Neural cell (in vitro differentiated cells): Measurements from ENCODE around the gene SMIM14. TPM values are rescaled to one million over a fixed set of nuclear protein-coding genes. Genes with fewer than 3 reads are reported as not detected.

ENCODE experiments used
- H2AFZ ChIP-seq: fragments of 200-600, 300-800 bp; sonication (generic), shearing (Covaris generic); 2 replicates; pipeline ENCODE4 v1.6.0; 2014; ENCODE audit warnings: low read depth, mild to moderate bottlenecking, antibody characterized with exemption, low read length, moderate library complexity
- H3F3A ChIP-seq: fragments of 200-600 bp; shearing (Covaris generic); 2 replicates; pipeline ENCODE4 v1.6.1; 2016; ENCODE audit warnings: mild to moderate bottlenecking, moderate library complexity, mixed read lengths, antibody characterized with exemption, low read length; ENCODE audit not compliant: insufficient read depth, poor library complexity, severe bottlenecking
- H3K27ac ChIP-seq: fragments of 200-600, 300-800 bp; sonication (generic), shearing (Covaris generic); 2 replicates; pipeline ENCODE4 v1.5.1; 2014; ENCODE audit warnings: mild to moderate bottlenecking, low read length, moderate library complexity
- H3K27me3 ChIP-seq: fragments of 300-800, 200-600 bp; sonication (generic), shearing (Covaris generic); 2 replicates; pipeline ENCODE4 v1.6.0; 2014; ENCODE audit warnings: mild to moderate bottlenecking, low read depth, low read length, moderate library complexity; ENCODE audit not compliant: insufficient read depth
- H3K36me3 ChIP-seq: fragments of 300-800, 200-600 bp; sonication (generic), shearing (Covaris generic); 2 replicates; pipeline ENCODE4 v1.5.1; 2014; ENCODE audit warnings: mild to moderate bottlenecking, antibody characterized with exemption, low read length, moderate library complexity; ENCODE audit not compliant: insufficient read depth
- H3K4me2 ChIP-seq: fragments of 300-800, 200-600 bp; sonication (generic), shearing (Covaris generic); 2 replicates; pipeline ENCODE4 v1.6.0; 2014; ENCODE audit warnings: mild to moderate bottlenecking, low read length
- H3K4me3 ChIP-seq: fragments of 300-800, 200-600 bp; sonication (generic), shearing (Covaris generic); 2 replicates; pipeline ENCODE4 v1.5.1; 2014; ENCODE audit warnings: mild to moderate bottlenecking, low read length, moderate library complexity
- H3K79me2 ChIP-seq: fragments of 200-600 bp; shearing (Covaris generic); replicated peaks from 2 replicates; pipeline ENCODE4 v1.6.0; 2014; ENCODE audit warnings: mild to moderate bottlenecking, low read length, moderate library complexity; ENCODE audit not compliant: insufficient read depth
- H3K9ac ChIP-seq: fragments of 300-800, 200-600 bp; sonication (generic), shearing (Covaris generic); 2 replicates; pipeline ENCODE4 v1.6.1; 2016; ENCODE audit warnings: mild to moderate bottlenecking, low read length, mixed read lengths
- H3K9me2 ChIP-seq: fragments of 200-600 bp; shearing (Covaris generic); 2 replicates; pipeline ENCODE4 v1.6.1; 2016; ENCODE audit warnings: mild to moderate bottlenecking, low read length, mixed read lengths; ENCODE audit not compliant: insufficient read depth
- H3K9me3 ChIP-seq: fragments of 200-600, 300-800 bp; sonication (generic), shearing (Covaris generic); 2 replicates; pipeline ENCODE4 v1.6.1; 2016; ENCODE audit warnings: mild to moderate bottlenecking, mixed run types, low read length, moderate library complexity, mixed read lengths
- H4K20me1 ChIP-seq: fragments of 200-600 bp; shearing (Covaris generic); 2 replicates; pipeline ENCODE4 v1.6.1; 2016; ENCODE audit warnings: mild to moderate bottlenecking, mixed run types; ENCODE audit not compliant: insufficient read depth
- EP300 ChIP-seq: fragments of 450-650 bp; conservative IDR thresholded peaks from 2 replicates; pipeline ENCODE4 v1.6.1; 2014; ENCODE audit warnings: antibody characterized with exemption, mild to moderate bottlenecking, moderate library complexity; ENCODE audit not compliant: poor library complexity, severe bottlenecking
- EZH2 ChIP-seq: fragments of 200-600, 300-800 bp; shearing (Covaris generic), sonication (generic); IDR thresholded peaks from 2 replicates; pipeline ENCODE4 v1.6.1; 2014; ENCODE audit warnings: antibody characterized with exemption, low read length, borderline replicate concordance, mild to moderate bottlenecking; ENCODE audit not compliant: insufficient read depth, poor library complexity, severe bottlenecking
- MXI1 ChIP-seq: fragments of 450-650 bp; conservative IDR thresholded peaks from 2 replicates; pipeline ENCODE4 v1.6.1; 2014; ENCODE audit warnings: antibody characterized with exemption, mild to moderate bottlenecking; ENCODE audit not compliant: poor library complexity, severe bottlenecking
- POLR2AphosphoS5 ChIP-seq: IDR thresholded peaks from 2 replicates; pipeline ENCODE4 v1.6.1; 2012
- SMC3 ChIP-seq: fragments of 450-650 bp; conservative IDR thresholded peaks from 2 replicates; pipeline ENCODE4 v1.6.1; 2014; ENCODE audit warnings: antibody characterized with exemption, mild to moderate bottlenecking, moderate library complexity; ENCODE audit not compliant: poor library complexity
- polyA plus RNA-seq: library from polyadenylated mRNA; depleted of rRNA; stranded (reverse); fragments of >200 nt; gene quantifications from 2 replicates; pipeline ENCODE4 v1.2.3, GENCODE V29; 2014
- TF ChIP-seq, protein P1 (sequence below): IDR thresholded peaks from 2 replicates; pipeline ENCODE4 v1.6.1; 2012; ENCODE audit warnings: borderline replicate concordance

SMIM14 gene
- polyA plus RNA-seq, 1 donor from 2014 or later, result 55.6 TPM

DNA sequence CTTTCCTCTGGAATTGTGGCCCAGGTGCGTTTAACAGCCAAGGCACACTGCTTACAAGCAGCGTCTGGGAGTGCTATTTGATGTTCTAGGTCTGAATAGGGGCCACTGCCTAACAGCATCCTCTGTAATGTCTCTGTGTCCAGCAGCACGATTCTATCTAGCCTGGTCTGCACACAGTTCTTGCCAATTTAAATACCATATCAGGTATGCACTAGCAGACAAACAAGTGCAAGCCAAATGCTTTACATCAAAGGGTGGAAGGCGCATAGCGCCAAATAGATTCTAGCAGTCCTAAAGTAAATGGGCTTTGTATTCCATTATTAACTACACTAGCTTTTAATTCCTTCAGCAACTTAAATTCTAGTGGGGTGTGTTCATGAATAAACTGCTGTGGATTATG is 95.6 kb downstream of the SMIM14 start:
- no peak overlapping the region for H3K27ac ChIP-seq

DNA sequence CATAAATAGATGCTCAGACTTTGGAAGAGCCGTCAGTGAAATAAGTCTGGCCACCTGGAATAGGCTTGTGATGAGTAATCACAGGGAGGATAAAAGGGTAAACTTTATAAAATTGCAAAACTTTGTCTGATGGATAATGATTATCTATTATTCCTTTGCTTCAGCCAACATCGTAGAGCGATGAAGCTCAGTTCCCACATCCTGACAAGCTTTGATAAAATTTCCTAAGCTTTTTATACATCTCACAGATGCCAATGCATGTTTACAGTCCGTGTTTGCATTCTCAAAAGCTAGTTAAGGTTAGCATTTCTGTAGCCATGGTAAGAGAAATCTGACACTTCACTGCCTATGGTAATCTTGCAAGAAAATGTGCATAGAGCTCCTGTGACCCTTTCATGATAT is 96.1 kb downstream of the SMIM14 start:
- Histone ChIP-seq H3K4me2 (no peak overlapping the region), H3K27ac (no peak overlapping the region)

More for the DNA sequence above, 95.6 kb downstream of the SMIM14 start:
- Histone ChIP-seq H4K20me1 (no peaks in the 10 kb centered on the region), H3K9me3 (no peaks in the 10 kb centered on the region), H3K4me3 (no peak overlapping the region), H2AFZ (no peak overlapping the region), H3K36me3 (no peaks in the 10 kb centered on the region), H3K27me3 (no peaks in the 10 kb centered on the region), H3K4me2 (no peak overlapping the region), H3F3A (no peaks in the 10 kb centered on the region), H3K9ac (no peak overlapping the region), H3K9me2 (no peaks in the 10 kb centered on the region), H3K79me2 (no peaks in the 10 kb centered on the region)
- TF ChIP-seq, protein P1, sequence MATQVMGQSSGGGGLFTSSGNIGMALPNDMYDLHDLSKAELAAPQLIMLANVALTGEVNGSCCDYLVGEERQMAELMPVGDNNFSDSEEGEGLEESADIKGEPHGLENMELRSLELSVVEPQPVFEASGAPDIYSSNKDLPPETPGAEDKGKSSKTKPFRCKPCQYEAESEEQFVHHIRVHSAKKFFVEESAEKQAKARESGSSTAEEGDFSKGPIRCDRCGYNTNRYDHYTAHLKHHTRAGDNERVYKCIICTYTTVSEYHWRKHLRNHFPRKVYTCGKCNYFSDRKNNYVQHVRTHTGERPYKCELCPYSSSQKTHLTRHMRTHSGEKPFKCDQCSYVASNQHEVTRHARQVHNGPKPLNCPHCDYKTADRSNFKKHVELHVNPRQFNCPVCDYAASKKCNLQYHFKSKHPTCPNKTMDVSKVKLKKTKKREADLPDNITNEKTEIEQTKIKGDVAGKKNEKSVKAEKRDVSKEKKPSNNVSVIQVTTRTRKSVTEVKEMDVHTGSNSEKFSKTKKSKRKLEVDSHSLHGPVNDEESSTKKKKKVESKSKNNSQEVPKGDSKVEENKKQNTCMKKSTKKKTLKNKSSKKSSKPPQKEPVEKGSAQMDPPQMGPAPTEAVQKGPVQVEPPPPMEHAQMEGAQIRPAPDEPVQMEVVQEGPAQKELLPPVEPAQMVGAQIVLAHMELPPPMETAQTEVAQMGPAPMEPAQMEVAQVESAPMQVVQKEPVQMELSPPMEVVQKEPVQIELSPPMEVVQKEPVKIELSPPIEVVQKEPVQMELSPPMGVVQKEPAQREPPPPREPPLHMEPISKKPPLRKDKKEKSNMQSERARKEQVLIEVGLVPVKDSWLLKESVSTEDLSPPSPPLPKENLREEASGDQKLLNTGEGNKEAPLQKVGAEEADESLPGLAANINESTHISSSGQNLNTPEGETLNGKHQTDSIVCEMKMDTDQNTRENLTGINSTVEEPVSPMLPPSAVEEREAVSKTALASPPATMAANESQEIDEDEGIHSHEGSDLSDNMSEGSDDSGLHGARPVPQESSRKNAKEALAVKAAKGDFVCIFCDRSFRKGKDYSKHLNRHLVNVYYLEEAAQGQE, result no peak
- TF ChIP-seq POLR2AphosphoS5 (no peak), EZH2 (no peak)

More for the DNA sequence above, 96.1 kb downstream of the SMIM14 start:
- no peak overlapping the region for H3K9ac ChIP-seq
- H3K4me3 ChIP-seq, result no peak overlapping the region
- H3K79me2 ChIP-seq, result no peaks in the 10 kb centered on the region
- no peak for TF ChIP-seq EZH2
- TF ChIP-seq SMC3, result no peak
- TF ChIP-seq, protein P1, result no peak
- no peak for TF ChIP-seq EP300
- TF ChIP-seq POLR2AphosphoS5, result no peak
- no peak for TF ChIP-seq MXI1
- H3F3A ChIP-seq, result no peaks in the 10 kb centered on the region
- H3K9me3 ChIP-seq, result no peaks in the 10 kb centered on the region
- no peaks in the 10 kb centered on the region for H3K9me2 ChIP-seq
- H3K27me3 ChIP-seq, result no peaks in the 10 kb centered on the region
- H2AFZ ChIP-seq, result no peak overlapping the region
- H4K20me1 ChIP-seq, result no peaks in the 10 kb centered on the region
- no peaks in the 10 kb centered on the region for H3K36me3 ChIP-seq
